ENCODE data around the gene PRSS50. TPM values are rescaled to one million over a fixed set of nuclear protein-coding genes. Genes with fewer than 3 reads are reported as not detected.
"Not testable (repeated sequence)": the region's sequence is repeated elsewhere in the genome, so short reads cannot be mapped to it uniquely, and the experiment has no call there.

Gene PRSS50
- total RNA-seq, 4 donors from 2014 or later: 0.31 to 0.54 TPM; not detected in 2

DNA sequence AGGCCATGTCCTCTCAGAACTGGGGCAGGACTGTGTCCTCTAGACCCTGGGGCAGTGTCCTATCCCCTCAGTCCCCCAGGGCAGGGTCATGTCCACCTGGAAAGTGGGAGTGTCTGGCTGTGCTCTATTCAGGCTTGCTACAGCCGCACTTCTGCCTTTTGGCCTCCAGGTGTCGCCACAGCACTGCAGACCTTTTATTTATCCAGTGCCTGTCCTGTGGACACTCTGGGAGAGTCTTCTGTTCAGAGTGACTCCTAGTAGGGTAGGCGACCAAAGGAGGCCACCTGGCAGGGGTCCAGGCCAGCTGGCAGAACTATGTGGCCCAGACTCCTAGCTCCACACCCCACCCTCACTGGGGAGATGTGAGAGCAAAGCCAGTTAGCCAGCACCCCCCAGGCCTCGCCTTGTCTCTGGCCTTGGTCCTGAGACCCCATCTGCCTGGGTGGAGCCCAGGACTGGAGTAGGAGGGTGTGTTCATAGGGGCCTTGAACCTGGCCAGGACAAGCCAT lies 12.6 kb downstream of the PRSS50 start:
- TF ChIP-seq POLR2AphosphoS5 (IDR thresholded peaks at IDR 0.05) (no peak), EP300 (IDR thresholded peaks at IDR 0.05) (no peak), POLR2A (IDR thresholded peaks at IDR 0.05) (no peak)
- TF ChIP-seq, protein P1, sequence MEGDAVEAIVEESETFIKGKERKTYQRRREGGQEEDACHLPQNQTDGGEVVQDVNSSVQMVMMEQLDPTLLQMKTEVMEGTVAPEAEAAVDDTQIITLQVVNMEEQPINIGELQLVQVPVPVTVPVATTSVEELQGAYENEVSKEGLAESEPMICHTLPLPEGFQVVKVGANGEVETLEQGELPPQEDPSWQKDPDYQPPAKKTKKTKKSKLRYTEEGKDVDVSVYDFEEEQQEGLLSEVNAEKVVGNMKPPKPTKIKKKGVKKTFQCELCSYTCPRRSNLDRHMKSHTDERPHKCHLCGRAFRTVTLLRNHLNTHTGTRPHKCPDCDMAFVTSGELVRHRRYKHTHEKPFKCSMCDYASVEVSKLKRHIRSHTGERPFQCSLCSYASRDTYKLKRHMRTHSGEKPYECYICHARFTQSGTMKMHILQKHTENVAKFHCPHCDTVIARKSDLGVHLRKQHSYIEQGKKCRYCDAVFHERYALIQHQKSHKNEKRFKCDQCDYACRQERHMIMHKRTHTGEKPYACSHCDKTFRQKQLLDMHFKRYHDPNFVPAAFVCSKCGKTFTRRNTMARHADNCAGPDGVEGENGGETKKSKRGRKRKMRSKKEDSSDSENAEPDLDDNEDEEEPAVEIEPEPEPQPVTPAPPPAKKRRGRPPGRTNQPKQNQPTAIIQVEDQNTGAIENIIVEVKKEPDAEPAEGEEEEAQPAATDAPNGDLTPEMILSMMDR (IDR thresholded peaks at IDR 0.05): peak in 3 of 4 experiments; percentile 94 to 98 (median 96)
- Histone ChIP-seq H3K36me3 (no peaks in the 10 kb centered on the region), H3K4me1 (peaks cover under 1 to 28% (median 14%) of the 10 kb centered on the region in 3 donors), H3K27me3 (peaks cover 7% of the 10 kb centered on the region), H3K9me3 (no peaks in the 10 kb centered on the region), H3K27ac (no peak overlapping the region), H3K4me3 (no peak overlapping the region)
- 0% methylated on average over 2 of the region's 4 CpGs; no CpG with 5 or more reads in 1 of the 2 donors for WGBS, 2 donors (ENCODE audit: low coverage in 1 of 2)
- peak; percentile 74 for ATAC-seq

DNA sequence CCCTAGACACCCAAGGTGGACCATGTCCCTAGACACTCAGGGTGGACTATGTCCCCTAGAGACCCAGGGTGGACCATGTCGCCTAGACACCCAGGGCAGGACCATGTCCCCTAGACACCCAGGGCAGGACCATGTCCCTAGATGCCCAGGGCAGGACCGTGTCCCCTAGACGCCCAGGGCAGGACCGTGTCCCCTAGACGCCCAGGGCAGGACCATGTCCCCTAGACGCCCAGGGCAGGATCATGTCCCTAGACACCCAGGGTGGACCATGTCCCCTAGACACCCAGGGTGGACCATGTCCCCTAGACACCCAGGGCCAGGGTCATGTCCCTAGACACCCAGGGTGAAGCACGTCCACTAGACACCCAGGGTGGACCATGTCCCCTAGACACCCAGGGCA lies 13.3 kb downstream of the PRSS50 start:
- not testable (repeated sequence) for H3K9me3 ChIP-seq, ATAC-seq, H3K4me3 ChIP-seq, H3K36me3 ChIP-seq, H3K27ac ChIP-seq, H3K27me3 ChIP-seq
- peaks cover 2 to 36% (median 21%) of the 10 kb centered on the region in 3 donors for H3K4me1 ChIP-seq
- no CpG with 5 or more reads among the region's 7 CpGs for WGBS, 2 donors (ENCODE audit: low coverage in 1 of 2)

DNA sequence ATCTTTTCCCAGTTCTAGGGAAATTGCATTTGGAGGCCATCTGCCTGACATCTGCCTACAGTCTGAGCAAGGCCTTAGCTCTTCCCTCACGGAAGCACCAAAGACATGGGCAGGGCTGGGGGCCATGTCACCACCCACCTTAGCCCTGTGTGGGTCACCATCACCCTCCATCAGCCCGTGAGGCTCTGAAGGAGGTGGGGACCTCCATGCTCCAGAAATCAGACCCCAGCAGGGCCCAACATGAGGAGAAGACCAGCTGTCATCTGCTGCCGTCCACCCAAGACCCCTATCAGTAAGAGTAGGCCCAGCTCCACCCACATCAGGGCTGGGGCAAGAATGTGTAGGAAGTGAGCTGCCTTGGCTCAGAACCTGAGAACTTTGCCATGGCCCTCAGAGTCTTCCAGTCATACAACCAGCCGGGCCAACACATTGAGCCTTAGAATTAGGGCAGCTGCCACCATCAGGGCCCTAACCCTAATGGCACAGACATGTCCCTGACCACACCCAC lies 14.6 kb downstream of the PRSS50 start:
- ATAC-seq: no peak
- TF ChIP-seq, protein P1 (IDR thresholded peaks at IDR 0.05): no peak
- TF ChIP-seq POLR2AphosphoS5 (IDR thresholded peaks at IDR 0.05) (no peak), POLR2A (IDR thresholded peaks at IDR 0.05) (no peak), EP300 (IDR thresholded peaks at IDR 0.05) (no peak)
- H3K36me3 ChIP-seq: no peaks in the 10 kb centered on the region
- peaks cover 7% of the 10 kb centered on the region for H3K27me3 ChIP-seq
- 100% methylated on average over 1 of the region's 4 CpGs for WGBS, 2 donors (ENCODE audit: low coverage in 1 of 2)
- H3K4me3 ChIP-seq: no peak overlapping the region
- H3K27ac ChIP-seq: no peak overlapping the region
- H3K9me3 ChIP-seq: no peaks in the 10 kb centered on the region
- H3K4me1 ChIP-seq: peaks cover 2 to 40% (median 23%) of the 10 kb centered on the region in 3 donors

DNA sequence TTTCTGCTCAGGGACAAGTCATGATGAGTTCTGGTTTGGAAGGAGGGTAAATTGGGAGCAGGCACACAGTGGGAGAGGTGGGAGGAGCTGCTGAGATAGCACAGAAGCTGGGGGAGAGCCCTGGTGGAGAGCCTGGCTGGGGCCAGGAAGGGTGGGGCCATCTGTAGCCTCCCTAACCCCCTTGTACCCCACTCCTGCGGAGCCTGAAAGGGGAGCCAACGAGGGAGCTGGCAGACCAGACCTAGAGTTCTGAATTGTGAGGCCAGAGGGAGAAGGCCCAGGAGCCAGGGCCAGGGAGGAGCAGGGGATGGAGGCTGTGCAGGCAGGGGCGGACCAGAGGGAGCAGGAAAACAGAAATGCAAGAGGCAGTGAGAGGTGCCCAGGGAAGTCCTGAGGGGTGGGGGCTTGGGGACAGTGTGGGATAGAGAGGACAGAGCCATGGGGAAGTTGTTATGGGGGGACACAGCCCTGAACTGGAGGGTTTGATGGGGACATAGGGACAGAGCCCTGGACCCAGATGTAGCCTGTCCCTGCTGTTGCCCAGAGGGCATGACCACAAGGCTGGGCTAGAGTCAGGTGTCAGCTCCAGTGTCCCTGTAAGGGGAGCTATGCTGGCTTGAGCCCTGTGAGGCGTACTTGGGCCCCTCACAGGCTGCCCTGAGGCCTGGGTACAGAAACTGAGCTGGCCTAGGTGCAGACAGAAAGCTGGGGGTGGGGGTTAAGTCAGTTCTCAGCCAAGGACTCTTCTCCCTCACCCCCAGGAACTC lies 15.2 kb downstream of the PRSS50 start:
- WGBS, 2 donors (ENCODE audit: low coverage in 1 of 2): 71 to 88% methylated on average over 1 of the region's 4 CpGs
- Histone ChIP-seq H3K27me3 (peaks cover 7% of the 10 kb centered on the region), H3K9me3 (no peaks in the 10 kb centered on the region), H3K36me3 (no peaks in the 10 kb centered on the region), H3K4me1 (peaks cover 2 to 41% (median 23%) of the 10 kb centered on the region in 3 donors), H3K4me3 (no peak overlapping the region), H3K27ac (no peak overlapping the region)
- ATAC-seq: no peak
- TF ChIP-seq POLR2AphosphoS5 (IDR thresholded peaks at IDR 0.05): no peak
- TF ChIP-seq, protein P1 (IDR thresholded peaks at IDR 0.05): no peak
- TF ChIP-seq POLR2A (IDR thresholded peaks at IDR 0.05): no peak
- TF ChIP-seq EP300 (IDR thresholded peaks at IDR 0.05): no peak

DNA sequence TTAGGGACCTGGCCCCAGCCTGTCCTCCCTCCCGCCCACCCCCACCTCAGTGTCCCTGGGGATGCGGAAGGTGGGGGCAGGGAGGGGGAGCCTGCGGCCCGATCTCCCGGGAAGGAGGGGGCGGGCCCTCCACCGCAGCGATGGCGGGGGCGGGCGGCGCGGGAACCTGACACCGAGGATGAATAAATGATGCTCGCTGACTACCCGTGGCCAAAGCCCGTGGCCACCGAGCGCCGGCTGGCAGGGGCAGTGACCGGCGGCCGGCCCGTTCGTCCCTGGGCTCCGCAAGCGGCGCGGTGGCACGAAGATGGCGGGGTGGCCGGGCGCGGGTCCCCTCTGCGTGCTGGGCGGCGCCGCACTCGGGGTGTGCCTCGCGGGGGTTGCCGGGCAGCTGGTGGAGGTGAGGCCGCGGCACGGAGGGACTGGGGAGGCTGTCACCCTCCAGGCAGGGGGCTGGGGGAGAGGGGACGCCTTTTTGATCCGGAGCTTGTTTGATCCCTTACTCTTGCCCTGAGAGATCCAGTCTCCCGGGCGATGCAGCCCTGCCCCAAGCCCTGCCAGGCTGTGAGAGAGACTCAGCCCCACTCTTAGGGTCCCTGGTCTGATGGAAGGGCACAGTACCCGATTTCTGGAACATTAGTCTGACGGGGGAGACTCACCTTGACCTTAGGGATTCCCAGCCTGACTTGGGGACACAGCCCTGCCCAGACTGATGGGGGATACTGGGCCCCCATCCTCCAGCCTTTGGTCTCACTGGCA lies 16.3 kb downstream of the PRSS50 start, which contains the start of gene TMIE:
TSS of gene TMIE (plus strand) at position 212 of the 759 bp plus-strand sequence. CDS start at position 308, 96 bp downstream.
- WGBS, 2 donors (ENCODE audit: low coverage in 1 of 2): 11% methylated on average over 7 of the region's 51 CpGs; no CpG with 5 or more reads in 1 of the 2 donors
- H3K27ac ChIP-seq: peak within 1 kb of the TSS in 3 of 4 donors; percentile 50 to 60 (median 56)
- H3K27me3 ChIP-seq: peaks cover 7% of the 10 kb centered on the region
- peak within 1 kb of the TSS; percentile 29 to 53 for H3K4me3 ChIP-seq
- H3K9me3 ChIP-seq: no peaks in the 10 kb centered on the region
- H3K4me1 ChIP-seq: peaks cover 2 to 52% (median 27%) of the 10 kb centered on the region in 3 donors
- H3K36me3 ChIP-seq: no peaks in the 10 kb centered on the region
- TF ChIP-seq, protein P1 (IDR thresholded peaks at IDR 0.05): no peak
- no peak for TF ChIP-seq EP300 (IDR thresholded peaks at IDR 0.05)
- TF ChIP-seq POLR2A (IDR thresholded peaks at IDR 0.05): no peak
- no peak for TF ChIP-seq POLR2AphosphoS5 (IDR thresholded peaks at IDR 0.05)
- ATAC-seq: no peak

Measured in gastroesophageal sphincter (tissue), 4 donors.